Left lung (tissue), 10 donors: ENCODE data around the gene TUBA3C. TPM values are rescaled to one million over a fixed set of nuclear protein-coding genes. Genes with fewer than 3 reads are reported as not detected.
"Not testable (repeated sequence)": the region's sequence is repeated elsewhere in the genome, so short reads cannot be mapped to it uniquely, and the experiment has no call there.

Experiments used
- ATAC-seq: fragments of 200-7000 bp; cut with Tn5 transposase; one replicate; pipeline ENCODE4 v1.9.1; 2020; ENCODE audit warnings: moderate library complexity
- DNase-seq, 4 donors: peaks; one replicate each; pipeline ENCODE4 v3.0.0-alpha.2; 2013 to 2020
- H3K27ac ChIP-seq, 2 donors: fragments of 200-600 bp; sonication (generic) in 1 of 2; one replicate each; pipeline versions ENCODE4 v1.5.0 to v1.8.0; 2020 to 2021
- H3K27me3 ChIP-seq, 2 donors: fragments of 200-600 bp; sonication (generic) in 1 of 2; one replicate each; pipeline versions ENCODE4 v1.5.0 to v1.8.0; 2020 to 2021
- H3K36me3 ChIP-seq, 2 donors: fragments of 200-600 bp; sonication (generic) in 1 of 2; one replicate each; pipeline versions ENCODE4 v1.5.0 to v1.8.0; 2020 to 2021
- H3K4me1 ChIP-seq, 2 donors: fragments of 200-600 bp; one replicate each; pipeline ENCODE4 v1.8.0; 2021
- H3K4me3 ChIP-seq, 2 donors: fragments of 200-600 bp; sonication (generic) in 1 of 2; one replicate each; pipeline versions ENCODE4 v1.5.0 to v1.8.0; 2020 to 2021; ENCODE audit warnings: mild to moderate bottlenecking in 1 of 2
- H3K9me3 ChIP-seq, 2 donors: fragments of 200-600 bp; sonication (generic) in 1 of 2; one replicate each; pipeline versions ENCODE4 v1.5.0 to v1.8.0; 2020 to 2021
- CTCF ChIP-seq, 2 donors: fragments of 200-600 bp; sonication (generic) in 1 of 2; IDR thresholded peaks; one replicate each; pipeline versions ENCODE4 v1.5.0 to v1.8.0; 2021; ENCODE audit warnings: antibody characterized with exemption in 2 of 2
- intact Hi-C, 2 donors: fragments of 100-400 bp; cut with DNase I; formaldehyde crosslinking; loops; one replicate each; pipeline versions ENCODE4 v1.11.2 to v1.14.2; 2022
- polyA plus RNA-seq, 6 donors: library from polyadenylated mRNA; unstranded; fragments of 120-200 nt; gene quantifications; one replicate each; pipeline ENCODE4 v1.2.1, GENCODE V29; 2013; ENCODE audit not compliant: insufficient read length in 6 of 6
- total RNA-seq, 2 donors: library from RNA; stranded (reverse); fragmentation: NEBNext Ultra II Directional; extraction: Animal tissue kit (Norgen Biotek cat#: 25700); gene quantifications; one replicate each; pipeline ENCODE4 v1.2.1, GENCODE V29; 2021
- donor health status: DM: no; HTN: yes; CAD: no.
- donor health status: DM: no; HTN: no; CAD: no.

Gene TUBA3C
- total and polyA plus RNA-seq, 8 donors: not detected

- ATAC-seq (no peak), DNase-seq (no peak)
- peaks cover 0 to 43% of the 10 kb centered on the region in 2 donors for H3K9me3 ChIP-seq
- H3K27me3 ChIP-seq: no peaks in the 10 kb centered on the region
- intact Hi-C loops: no loop called here
- H3K36me3 ChIP-seq: no peaks in the 10 kb centered on the region
- H3K27ac ChIP-seq: no peak overlapping the region
- no peaks in the 10 kb centered on the region for H3K4me1 ChIP-seq
- no peak overlapping the region for H3K4me3 ChIP-seq
- no peak for TF ChIP-seq CTCF (IDR thresholded peaks at IDR 0.05)
These were observed 1.7 kb downstream of the TUBA3C start for GRCh38 chr13:19179916-19180315.

DNA sequence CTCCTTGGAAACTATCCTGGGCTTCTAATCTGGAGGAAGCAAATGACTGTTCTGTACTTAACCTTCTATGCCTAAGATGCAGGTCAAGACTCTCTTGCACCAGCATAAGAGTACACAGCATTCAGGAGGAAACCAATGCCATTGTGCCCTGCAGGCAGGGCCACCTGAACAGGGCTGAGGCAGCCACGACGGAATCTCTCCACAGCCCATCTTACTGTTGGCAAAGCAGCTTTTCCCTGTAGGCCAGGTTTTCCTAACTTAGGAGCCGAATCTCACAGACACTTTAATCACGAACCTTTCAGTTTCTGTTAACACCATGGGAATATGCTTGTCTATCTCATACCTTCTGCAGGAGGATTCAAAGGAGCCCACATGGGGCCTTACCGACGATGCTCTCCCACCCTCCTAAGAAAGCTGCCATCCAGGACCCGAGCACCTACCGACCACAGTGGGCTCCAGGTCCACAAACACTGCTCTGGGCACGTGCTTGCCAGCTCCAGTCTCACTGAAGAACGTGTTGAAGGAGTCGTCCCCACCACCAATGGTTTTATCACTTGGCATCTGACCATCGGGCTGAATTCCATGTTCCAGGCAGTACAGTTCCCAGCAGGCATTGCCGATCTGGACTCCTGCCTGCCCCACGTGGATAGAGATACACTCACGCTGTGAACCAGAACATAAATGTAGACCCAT is 2.6 kb downstream of the TUBA3C start:
- H3K27me3 ChIP-seq: no peaks in the 10 kb centered on the region
- no peak overlapping the region for H3K4me3 ChIP-seq
- ATAC-seq: no peak
- no peak for TF ChIP-seq CTCF (IDR thresholded peaks at IDR 0.05)
- no peak for DNase-seq
- peaks cover 0 to 43% of the 10 kb centered on the region in 2 donors for H3K9me3 ChIP-seq
- intact Hi-C loops: no loop called here
- H3K36me3 ChIP-seq: no peaks in the 10 kb centered on the region
- H3K4me1 ChIP-seq: no peaks in the 10 kb centered on the region
- no peak overlapping the region for H3K27ac ChIP-seq

DNA sequence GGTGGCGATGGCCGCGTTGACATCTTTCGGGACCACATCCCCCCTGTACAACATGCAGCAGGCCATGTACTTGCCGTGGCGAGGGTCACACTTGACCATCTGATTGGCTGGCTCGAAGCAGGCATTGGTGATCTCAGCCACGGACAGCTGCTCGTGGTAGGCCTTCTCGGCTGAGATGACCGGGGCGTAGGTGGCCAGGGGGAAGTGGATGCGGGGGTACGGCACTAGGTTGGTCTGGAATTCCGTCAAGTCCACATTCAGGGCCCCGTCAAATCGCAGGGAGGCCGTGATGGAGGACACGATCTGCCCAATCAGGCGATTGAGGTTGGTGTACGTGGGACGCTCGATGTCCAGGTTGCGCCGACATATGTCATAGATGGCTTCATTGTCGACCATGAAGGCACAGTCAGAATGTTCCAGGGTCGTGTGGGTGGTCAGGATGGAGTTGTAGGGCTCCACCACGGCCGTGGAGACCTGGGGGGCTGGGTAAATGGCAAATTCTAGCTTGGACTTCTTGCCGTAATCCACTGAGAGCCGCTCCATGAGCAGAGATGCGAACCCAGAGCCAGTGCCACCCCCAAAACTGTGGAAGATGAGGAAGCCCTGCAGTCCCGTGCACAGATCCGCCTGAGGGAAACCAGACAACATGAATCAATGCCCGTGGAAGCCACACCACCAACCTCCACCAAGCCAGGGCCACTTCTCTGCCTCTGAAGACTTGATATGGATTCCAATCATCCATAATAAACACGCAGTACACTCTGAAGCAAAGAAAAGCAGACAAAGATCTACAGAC is 4.4 kb downstream of the TUBA3C start:
- H3K27ac ChIP-seq, H3K36me3 ChIP-seq, ATAC-seq, DNase-seq, intact Hi-C loops, H3K27me3 ChIP-seq, H3K4me3 ChIP-seq, H3K4me1 ChIP-seq: not testable (repeated sequence)
- peaks cover 0 to 40% of the 10 kb centered on the region in 2 donors for H3K9me3 ChIP-seq

DNA sequence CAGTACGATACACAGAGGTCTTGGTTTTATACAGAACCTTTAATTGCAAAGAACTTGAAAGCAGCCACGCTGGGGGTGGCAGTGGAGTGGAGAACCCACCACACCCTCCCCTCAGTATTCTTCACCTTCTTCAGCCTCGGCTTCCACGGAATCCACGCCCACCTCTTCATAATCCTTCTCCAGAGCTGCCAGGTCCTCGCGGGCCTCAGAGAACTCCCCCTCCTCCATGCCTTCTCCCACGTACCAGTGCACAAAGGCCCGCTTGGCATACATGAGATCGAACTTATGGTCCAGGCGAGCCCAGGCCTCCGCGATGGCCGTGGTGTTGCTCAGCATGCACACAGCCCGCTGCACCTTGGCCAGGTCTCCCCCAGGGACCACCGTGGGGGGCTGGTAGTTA is 7.9 kb downstream of the TUBA3C start:
- Histone ChIP-seq H3K4me1 (no peaks in the 10 kb centered on the region), H3K4me3 (no peak overlapping the region), H3K27me3 (no peaks in the 10 kb centered on the region), H3K36me3 (no peaks in the 10 kb centered on the region), H3K27ac (no peak overlapping the region), H3K9me3 (peaks cover 0 to 26% of the 10 kb centered on the region in 2 donors)
- intact Hi-C loops: no loop called here
- DNase-seq (no peak), ATAC-seq (no peak)
- TF ChIP-seq CTCF (IDR thresholded peaks at IDR 0.05): no peak

GRCh38 chr13:19172647-19173030 is 9.0 kb downstream of the TUBA3C start:
- ATAC-seq (no peak), DNase-seq (no peak)
- TF ChIP-seq CTCF (IDR thresholded peaks at IDR 0.05): no peak
- peaks cover 0 to 18% of the 10 kb centered on the region in 2 donors for H3K9me3 ChIP-seq
- H3K27me3 ChIP-seq: no peaks in the 10 kb centered on the region
- H3K4me1 ChIP-seq: no peaks in the 10 kb centered on the region
- no peak overlapping the region for H3K4me3 ChIP-seq
- H3K36me3 ChIP-seq: no peaks in the 10 kb centered on the region
- intact Hi-C loops: no loop called here
- no peak overlapping the region for H3K27ac ChIP-seq
